ENCODE results near the gene APOE. TPM values are rescaled to one million over a fixed set of nuclear protein-coding genes. Genes with fewer than 3 reads are reported as not detected.

The APOE gene
- total and polyA plus RNA-seq, 2 of the 13 experiments (the other 11 are each of a cell fraction or from before 2014, with no cell fraction given) = 1,328 to 1,470 TPM

- TF ChIP-seq SKIL (CRISPR knock-in tag; IDR thresholded peaks at IDR 0.05; ENCODE audit: borderline replicate concordance) (no peak), KDM2A (CRISPR knock-in tag; IDR thresholded peaks at IDR 0.05; ENCODE audit: borderline replicate concordance, low read depth) (peak; percentile 21; the same call in 1 of the 2 replicates), PRDM10 (CRISPR knock-in tag; IDR thresholded peaks at IDR 0.05; ENCODE audit: low read depth) (0 out of 2 replicates have a peak, but pooled peaks have one; percentile 24), TARDBP (CRISPR knock-in tag; IDR thresholded peaks at IDR 0.05) (0 out of 2 replicates have a peak, but pooled peaks have one; percentile 25), CTCF (CRISPR knock-in tag; IDR thresholded peaks at IDR 0.05) (peak; percentile 66), ZMAT3 (CRISPR knock-in tag; conservative IDR thresholded peaks at IDR 0.05) (0 out of 2 replicates have a peak, but pooled peaks have one; percentile 52), STAG1 (CRISPR knock-in tag; IDR thresholded peaks at IDR 0.05) (peak; percentile 44; the same call in 1 of the 2 replicates), ZMYM3 (CRISPR knock-in tag; IDR thresholded peaks at IDR 0.05) (peak; percentile 89), RXRA (CRISPR knock-in tag; IDR thresholded peaks at IDR 0.05) (0 out of 2 replicates have a peak, but pooled peaks have one; percentile 44), ZSCAN25 (CRISPR knock-in tag; IDR thresholded peaks at IDR 0.05) (peak; percentile 13; the same call in 1 of the 2 replicates), ZBTB40 (IDR thresholded peaks at IDR 0.05) (no peak), ZBTB40 (CRISPR knock-in tag; IDR thresholded peaks at IDR 0.05) (0 out of 2 replicates have a peak, but pooled peaks have one; percentile 2)
Measured at GRCh38 chr19:44904426-44904994, 1.1 kb upstream of the APOE start (continued).

Data from HepG2 (cell line).